HS-5 (cell line): Measurements from ENCODE around the gene FAM234A.

Experiments
- DNase-seq: peaks from one replicate; pipeline ENCODE4 v3.0.0-alpha.2; 2012; ENCODE audit warnings: low read depth

FAM234A gene

DNA sequence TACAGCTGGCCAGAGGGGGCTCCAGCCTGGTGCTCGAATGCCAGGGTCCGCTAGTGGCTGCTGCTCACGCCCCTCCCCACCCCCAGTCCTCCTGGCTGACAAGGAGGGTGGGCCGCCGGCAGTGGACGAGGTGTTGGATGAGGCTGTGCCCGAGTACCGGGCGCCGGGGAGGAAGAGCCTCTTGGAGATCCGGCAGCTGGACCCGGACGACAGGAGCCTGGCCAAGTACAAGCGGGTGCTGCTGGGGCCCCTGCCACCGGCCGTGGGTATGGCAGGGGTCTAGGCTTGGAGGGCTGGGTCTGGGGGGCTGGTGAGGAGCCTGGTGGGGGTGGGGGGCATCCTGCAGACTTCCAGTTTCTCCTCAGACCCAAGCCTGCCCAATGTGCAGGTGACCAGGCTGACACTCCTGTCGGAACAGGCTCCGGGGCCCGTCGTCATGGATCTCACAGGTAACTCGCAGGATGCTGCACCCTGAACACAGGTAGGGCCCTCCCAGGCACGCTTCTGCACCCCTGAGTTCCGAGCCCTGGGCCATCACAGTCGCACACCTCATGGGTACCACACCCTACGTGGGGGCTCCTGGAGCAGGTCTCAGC lies 47.1 kb downstream of the FAM234A start:
- DNase-seq = no peak

DNA sequence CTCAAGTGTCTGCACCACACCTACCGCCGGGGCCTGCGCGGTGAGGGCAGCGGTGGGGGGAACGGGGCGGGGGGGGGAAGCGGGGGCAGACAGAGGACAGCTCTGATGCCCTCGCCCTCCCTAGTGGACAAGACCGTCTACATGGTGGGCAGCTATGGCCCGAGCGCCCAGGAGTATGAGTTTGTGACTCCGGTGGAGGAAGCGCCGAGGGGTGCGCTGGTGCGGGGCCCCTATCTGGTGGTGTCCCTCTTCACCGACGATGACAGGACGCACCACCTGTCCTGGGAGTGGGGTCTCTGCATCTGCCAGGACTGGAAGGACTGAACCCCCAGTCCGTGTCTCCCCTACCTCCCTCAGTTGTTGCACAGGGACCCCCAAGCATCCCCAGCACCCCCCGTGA lies 47.9 kb downstream of the FAM234A start:
- no peak for DNase-seq

DNA sequence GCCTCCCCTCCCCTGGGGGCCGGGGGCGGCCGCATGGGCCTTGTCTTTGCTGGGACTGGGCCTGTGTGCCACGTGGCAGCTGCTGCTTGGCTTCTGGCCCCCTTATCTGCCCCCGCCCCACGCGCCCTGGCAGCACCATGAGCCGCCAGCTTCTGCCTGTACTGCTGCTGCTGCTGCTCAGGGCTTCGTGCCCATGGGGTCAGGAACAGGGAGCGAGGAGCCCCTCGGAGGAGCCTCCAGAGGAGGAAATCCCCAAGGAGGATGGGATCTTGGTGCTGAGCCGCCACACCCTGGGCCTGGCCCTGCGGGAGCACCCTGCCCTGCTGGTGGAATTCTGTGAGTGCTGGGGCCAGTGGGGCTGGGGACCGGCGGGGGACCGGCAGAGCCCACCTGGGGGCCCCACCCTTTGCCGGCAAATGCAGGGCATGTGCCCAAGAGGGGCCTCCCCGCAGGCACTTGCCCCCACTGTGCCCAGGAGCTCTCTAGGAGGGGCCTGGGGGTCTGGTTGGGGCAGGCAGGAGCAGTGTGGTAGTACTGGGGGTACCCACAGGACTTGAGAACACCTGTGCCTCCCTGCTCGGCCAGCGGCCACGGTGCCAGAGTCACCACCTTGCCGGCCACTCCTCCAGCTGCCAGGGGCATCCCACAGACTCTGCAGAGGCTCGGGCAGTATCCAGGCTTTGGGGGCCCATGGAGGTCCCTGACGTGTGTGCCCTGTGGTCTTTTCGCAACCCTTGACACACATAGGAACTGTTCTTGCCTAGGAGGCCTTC lies 48.6 kb downstream of the FAM234A start, which contains the start of gene PDIA2:
PDIA2 (plus strand) TSS at position 132 of the 773 bp plus-strand sequence; CDS start at position 138, 6 bp downstream.
- DNase-seq = no peak

DNA sequence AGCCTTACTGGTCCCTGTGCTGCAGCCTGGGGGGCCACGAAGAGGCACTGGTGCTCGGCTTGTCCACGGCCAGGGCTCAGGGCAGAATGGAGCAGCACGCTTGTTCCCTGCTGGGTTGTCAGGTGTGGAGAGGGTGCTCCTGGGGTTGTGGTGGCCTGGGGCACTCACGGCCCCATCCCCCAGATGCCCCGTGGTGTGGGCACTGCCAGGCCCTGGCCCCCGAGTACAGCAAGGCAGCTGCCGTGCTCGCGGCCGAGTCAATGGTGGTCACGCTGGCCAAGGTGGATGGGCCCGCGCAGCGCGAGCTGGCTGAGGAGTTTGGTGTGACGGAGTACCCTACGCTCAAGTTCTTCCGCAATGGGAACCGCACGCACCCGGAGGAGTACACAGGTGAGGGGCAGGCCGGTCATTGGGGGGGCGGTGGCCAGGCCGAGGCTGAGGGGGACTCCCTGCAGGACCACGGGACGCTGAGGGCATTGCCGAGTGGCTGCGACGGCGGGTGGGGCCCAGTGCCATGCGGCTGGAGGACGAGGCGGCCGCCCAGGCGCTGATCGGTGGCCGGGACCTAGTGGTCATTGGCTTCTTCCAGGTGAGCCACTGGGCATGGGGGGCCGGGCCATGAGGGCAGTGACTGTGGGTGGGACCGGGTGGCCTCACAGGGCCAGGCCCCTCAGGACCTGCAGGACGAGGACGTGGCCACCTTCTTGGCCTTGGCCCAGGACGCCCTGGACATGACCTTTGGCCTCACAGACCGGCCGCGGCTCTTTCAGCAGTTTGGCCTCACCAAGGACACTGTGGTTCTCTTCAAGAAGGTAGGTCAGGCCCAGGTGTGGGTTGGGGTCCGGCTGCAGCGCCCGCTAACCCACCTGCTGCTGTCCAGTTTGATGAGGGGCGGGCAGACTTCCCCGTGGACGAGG lies 49.8 kb downstream of the FAM234A start:
- no peak for DNase-seq

DNA sequence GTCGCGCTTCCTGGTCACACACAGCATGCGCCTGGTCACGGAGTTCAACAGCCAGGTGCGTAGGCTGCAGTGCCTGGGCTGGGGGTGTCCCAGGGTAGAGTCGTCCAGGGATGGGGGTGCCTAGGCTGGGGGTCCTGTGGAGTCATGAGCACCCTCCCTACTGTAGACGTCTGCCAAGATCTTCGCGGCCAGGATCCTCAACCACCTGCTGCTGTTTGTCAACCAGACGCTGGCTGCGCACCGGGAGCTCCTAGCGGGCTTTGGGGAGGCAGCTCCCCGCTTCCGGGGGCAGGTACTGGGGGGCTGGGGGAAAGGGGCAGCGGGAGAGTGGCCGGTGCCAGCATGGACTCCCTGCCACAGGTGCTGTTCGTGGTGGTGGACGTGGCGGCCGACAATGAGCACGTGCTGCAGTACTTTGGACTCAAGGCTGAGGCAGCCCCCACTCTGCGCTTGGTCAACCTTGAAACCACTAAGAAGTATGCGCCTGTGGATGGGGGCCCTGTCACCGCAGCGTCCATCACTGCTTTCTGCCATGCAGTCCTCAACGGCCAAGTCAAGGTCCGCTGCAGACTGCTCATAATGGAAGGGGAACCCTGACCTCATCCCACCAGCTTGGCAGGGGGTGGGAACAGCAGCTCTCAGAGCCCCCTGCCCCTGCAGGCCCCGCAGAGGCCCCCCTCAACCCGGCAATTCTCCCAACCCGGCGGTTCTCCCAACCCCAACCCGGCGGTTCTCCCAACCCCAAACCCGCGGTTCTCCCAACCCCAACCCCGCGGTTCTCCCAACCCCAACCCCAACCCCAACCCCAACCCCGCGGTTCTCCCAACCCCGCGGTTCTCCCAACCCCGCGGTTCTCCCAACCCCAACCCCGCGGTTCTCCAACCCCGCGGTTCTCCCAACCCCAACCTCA lies 50.8 kb downstream of the FAM234A start:
- DNase-seq = no peak

DNA sequence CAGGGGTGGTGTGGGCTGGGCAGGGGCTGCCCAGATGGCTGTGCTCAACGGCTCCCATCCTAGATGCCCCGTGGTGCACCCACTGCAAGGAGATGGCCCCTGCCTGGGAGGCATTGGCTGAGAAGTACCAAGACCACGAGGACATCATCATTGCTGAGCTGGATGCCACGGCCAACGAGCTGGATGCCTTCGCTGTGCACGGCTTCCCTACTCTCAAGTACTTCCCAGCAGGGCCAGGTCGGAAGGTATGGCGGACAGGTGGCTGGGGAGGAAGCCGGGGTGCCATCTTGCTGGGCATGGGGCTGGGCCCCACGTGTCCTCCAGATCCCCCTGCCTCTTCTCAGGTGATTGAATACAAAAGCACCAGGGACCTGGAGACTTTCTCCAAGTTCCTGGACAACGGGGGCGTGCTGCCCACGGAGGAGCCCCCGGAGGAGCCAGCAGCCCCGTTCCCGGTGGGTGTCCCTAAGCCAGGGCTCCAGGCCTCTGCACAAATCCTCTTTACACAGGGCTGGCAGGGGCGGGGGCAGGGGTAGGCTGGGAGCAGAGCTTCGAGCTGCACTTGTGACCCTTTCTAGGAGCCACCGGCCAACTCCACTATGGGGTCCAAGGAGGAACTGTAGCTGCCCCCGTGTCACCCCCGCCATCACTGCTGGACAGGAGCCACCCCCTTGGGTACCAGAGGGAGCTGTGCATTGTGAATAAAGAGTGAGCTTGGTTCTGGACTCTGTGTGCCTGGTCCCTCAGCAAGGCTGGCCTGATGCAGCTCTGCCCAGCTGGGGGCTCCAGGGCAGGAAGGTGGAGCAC lies 52.1 kb downstream of the FAM234A start:
- no peak for DNase-seq

DNA sequence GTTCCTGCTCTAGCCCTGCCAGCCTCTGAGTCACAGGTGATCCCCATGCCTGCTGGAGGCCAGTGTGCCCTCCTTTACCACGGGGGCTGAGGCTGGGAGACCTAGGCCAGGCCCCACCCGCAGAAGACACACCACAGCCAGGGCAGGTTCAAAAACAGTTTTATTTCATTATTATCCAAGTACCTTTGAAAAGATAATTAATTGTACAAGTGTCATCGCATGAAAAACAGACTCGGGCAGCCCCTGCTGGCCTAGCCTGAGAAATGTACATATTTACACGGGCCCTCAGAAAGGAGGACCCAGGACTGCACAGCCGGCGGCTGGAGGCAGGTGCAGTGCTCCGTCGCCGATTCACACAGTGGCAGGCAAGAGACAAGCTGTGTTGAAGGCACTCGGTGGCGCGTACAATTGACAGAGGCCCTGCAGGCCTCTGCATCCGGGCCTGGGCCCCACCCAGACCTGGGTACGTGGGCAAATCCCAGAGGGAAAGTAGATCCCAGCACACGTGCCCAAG lies 52.7 kb downstream of the FAM234A start:
- DNase-seq = no peak

DNA sequence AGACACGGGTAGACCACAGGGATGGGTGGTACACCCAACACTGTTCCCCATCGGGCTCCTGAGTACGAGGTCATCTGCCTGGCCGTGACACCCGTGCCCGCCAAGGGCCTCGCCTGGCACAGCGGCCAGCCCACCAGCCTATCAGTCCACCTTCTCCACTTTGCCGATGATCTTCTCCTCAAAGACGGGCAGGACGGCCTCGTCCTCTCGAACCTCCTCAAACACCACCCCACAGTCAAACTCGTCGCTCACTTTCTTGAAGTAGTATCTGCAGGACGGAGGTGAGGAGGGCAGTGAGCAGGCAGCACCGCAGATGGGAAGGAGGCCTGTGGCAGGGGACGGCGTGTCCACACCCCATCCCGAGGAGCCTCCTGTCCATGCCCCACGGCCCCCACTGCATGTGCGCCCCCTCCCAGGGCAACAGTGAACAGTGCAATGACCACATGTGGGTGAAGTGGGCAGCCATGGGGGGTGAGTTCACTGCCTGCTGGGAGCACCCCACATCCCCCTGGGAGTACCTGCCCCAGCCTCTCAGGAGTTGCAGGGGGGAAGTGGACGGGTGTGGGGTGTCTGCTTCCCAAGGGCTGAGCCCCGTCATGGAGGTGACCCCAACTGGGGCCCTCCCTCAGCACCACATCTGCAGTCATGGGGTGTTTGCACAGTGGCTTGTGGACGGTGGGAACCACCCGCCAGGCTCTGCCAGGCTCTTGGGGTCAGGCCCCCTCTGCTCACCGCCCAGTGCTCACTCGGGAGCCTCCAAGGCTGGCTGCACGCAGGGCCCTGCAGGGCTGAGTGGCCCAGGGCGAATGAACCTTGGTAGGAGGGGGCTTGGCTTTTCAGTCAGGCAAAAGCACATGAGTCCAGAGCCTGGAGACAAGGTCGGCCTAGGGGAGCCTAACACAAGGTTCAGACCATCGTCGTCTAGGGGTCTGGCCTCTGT lies 53.6 kb downstream of the FAM234A start:
- no peak for DNase-seq

DNA sequence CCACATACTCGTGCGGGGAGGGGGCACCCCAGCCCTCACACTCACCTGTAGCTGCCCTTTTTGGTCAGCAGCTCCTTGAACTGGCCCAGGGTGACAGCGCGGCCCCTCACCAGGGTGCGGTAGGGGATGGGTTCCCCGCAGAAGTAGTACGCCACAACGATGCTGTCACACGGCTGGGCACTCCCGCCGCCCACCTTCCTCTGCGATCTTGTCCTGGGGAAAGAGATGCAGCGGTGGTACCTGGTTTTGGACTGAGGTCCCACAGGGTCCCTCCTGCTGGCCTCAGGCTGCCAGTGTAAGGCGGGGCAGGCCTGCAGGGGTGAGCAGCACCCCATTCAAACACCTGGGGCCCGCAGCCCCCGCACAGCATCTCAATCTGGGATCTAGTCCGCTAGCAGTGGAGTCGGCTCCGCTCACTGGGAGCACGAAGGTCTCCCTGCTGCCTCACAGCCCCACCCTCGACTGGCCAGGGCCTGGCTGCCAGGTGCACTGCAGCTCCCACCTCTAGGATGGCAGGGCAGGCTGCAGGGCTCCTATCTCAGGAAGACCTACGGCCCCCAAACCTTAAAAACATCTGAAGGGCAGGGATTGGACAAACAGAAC lies 54.9 kb downstream of the FAM234A start:
- DNase-seq = no peak

DNA sequence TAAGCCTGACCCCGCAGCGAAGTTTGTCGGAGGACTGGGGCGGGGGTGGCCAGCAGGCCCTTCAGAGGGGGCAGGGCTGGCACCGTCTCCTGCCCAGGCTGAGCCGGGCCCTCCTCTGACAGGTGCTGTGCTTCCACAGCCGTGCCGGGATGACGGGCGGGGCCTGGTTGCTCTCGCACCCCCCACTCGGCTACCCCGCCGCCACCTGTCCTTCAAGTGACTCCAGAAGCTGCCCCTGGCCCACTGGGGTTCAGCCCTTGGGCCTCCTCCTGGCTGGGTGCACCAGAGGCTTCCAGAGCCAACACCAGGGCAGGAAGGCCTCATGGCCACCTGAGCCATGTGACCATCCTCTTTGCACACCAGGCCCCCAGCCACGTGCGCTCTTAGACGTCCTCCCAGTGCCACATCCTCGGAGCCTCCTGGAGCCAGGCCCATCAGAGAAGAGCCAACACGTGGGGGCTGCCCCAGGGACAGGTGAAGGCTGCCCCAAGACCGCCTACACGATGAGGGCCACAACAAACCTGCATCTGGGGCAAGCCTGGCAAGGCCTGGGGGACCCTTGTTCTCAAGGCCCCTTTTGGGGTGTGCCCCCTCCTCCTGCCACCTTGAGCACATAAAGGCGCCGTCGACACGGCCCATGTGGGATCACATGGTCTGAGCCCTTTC lies 55.5 kb downstream of the FAM234A start:
- no peak for DNase-seq

DNA sequence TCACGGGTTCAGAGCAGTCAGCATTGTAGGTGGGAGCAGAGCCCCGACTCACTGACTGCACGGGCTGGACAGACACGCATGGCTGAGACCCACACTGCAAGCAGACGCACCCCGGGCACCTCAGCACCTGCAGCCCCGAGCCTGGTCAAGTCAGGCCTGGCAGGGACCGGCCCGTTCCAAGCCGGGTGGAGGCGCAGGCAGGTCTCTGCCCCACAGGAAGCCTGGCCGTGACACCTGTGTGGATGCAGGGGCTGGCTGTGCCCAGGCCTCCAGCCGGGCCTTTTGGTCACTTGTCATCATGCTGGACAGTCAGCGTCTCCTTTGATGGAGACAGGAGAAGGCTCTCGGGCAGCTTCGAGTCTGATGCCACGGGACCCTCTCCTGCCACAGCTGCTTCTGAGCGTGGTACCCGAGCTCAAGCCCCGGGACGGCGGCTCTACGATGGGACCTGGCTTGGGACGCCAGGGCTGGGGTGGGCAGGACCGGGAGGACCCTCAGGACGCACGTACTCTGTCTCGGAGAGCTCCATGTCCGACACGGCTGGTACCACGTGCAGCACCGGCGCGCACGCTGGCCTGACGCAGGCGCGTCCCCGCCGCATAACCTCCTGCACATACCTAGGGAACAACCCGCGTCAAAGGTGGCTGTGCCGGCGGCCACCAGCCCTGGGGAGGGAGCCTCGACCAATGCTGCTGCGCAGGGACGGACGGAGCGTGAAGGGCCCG lies 56.2 kb downstream of the FAM234A start:
- no peak for DNase-seq

DNA sequence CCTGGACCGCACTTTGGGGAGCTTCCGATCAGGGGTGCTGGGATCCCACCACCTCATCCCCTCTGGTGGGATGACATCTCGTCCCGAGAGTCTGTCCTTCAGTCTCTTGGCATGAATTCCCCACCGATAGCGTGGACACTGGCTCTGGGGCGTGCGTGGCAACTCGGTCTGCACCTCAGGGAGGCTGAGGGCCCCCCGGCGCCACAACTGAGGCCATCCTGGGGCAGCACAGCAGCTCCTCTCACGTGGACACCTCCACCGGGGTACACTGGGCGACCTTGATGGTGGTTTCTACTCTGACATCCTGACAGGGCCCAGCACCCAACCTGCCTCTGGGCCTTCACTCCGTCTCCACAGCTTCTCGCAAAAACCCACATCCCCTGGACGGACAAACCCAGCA lies 56.9 kb downstream of the FAM234A start:
- no peak for DNase-seq

DNA sequence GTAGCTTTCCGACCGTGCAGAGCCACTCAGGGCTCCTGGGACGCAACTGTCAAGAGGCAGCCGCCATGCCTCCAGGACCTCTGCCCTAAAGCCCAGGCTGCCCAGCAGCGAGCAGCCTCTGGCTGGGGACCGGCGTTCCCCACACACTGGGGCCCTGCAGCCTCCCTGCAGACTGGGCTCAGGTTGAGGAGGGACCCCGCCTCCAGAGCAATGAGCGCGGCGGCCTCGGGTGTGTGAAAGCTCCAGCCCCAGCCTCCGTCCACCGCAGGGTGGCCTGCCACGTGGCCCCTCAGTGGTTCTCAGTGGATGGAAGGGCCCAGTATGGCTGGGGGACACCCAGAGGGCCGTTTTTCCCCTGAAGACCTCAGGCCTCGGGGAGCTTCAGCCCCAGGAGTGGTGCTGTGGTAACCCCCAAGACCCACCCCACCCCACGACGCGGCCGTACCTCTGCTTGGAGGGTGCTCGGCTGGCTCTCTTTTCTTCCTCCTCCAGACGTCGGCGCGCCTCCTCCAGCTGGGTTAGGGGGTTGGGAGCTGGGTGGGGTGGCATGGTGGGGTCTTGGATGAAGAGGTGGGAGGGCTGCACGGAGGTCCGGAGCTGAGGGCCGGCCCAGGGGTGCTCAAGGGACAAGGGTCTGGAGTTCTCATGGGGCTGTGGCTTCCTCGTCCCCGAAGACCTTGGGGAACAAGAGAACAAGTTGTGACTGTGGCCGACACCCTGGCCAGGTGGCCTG lies 58.6 kb downstream of the FAM234A start:
- DNase-seq = no peak

DNA sequence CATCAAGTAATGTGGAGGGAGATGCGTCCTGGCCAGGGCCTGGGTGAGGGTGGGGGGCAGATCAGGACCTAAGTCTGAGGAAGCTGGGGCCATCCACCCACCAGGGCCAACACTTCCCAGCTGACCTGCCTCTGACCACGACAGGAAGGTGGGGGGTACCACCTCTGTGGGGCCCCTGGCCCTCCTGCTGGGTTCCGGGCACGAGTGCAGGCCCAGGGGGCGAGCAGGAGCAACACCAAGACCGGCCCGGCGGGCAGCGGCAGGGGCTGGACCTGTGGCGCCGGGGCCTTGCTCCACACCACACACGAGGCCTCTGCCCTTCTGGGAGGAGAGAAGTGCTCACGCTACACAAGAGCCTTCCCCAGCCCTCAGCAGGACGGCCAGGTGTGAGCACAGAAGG lies 61.7 kb downstream of the FAM234A start:
- DNase-seq = no peak

DNA sequence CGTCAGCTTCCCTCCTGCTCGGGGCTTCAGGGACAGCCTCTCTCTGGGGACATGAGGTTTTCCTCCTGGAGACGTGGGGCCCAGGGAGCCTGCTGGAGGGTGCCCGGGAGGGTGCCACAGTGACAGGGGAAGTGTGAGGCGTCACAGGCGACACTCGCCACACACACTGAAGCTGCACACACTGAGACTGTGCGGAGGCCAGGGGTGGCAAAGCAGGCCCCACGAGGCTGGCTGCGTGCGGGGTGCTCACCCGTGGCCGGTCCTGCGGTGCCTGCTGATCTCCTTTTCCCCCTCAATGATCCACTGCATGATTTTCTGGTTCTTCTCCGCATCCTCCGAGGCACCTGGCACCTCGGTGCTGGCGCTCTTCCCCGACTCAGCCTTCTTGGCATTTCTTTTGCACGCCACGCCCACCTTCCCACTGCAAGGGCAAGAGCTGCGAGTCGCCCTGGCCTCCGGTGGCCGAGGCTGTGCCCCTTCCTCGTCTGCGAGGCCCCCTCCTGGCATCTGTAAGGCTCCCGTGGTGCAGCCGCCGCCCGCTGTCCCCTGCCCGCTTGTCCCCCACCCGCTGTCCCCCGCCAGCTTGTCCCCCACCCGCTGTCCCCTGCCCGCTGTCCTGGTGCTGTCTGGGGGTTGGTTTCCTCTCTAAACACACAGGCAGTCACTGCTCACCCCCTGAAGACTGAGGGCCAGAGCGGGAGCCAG lies 62.3 kb downstream of the FAM234A start:
- DNase-seq = no peak

DNA sequence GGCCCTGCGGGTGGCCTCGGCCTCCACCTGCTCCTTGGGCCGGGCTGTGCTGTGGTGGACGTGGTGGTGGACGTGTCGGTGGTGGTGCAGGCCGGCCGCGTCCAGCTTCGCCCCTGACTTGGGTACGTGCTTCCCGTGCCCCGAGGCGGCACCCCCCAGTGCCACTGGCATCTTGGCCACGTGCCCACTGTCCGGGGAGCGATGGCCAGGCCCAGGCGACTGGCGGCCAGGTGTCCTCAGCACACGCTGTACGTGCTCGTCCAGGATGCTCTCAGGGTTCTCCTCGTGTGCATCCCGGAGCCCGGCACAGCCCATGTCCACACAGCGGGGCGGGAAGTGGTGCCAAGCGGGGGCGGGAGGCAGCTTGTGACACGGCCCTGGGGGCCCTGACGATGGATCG lies 63.2 kb downstream of the FAM234A start:
- no peak for DNase-seq
